ENCODE data around the gene BLOC1S3. TPM values are rescaled to one million over a fixed set of nuclear protein-coding genes. Genes with fewer than 3 reads are reported as not detected.

Gene BLOC1S3
- total RNA-seq, 2 donors from 2014 or later, result 20.7 to 21.4 TPM

DNA sequence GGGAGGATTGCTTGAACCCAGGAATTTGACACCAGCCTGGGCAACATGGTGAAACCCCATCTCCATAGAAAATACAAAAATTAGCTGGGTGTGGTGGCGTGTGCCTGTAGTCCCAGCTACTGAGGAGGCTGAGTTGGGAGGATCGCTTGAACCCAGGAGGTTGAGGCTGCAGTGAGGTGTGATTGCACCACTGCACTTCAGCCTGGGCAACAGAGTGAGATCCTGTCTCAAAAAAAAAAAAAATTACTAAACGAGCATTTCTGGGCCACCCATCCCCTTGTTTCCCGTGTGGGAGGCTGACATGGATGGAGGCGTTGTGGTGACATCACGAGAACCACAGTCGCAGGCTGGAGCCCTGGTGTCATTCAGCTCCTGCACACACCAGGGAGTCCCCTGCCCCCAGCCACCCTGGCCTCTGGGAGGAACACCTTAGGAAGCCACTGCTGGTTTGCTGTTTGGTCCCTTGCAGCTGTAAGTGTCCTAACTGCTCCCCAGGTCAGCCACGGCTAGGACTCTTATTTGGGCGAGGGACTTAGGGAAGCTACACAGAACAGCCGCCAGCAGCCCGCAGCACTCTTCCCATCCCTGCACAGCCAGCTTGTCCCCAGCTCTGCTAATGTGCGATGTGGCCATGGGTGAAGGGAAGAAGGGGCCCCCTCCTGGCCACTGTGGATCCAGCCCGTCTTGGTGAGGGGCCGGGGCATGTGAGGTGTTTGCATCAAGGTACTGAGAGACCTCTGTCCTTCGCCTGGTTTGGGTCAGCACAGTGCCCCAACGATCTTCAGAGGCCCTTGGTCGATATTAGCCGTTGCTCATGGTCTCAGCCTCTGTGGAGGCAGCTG lies 30.5 kb upstream of the BLOC1S3 start:
- Histone ChIP-seq H3K27ac (no peak overlapping the region), H3K9me3 (no peaks in the 10 kb centered on the region)

DNA sequence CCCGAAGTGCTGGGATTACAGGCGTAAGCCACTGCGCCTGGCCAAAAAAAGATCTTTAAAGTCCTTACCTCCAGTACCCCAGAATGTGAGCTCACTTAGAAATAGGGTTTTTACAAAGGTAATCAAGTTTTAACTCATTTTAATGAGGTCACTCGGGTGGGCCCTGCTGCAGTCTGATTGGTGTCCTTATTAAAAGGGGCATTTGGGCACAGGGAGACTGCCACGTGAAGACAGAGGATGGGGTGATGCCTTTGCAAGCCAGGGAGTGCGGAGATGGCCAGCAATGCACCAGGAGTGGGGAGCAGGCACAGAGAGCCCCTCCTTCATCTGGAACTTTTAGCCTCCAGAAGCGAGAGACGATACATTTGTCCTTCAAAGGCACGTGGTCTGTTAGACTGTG lies 29.5 kb upstream of the BLOC1S3 start:
- DNase-seq (ENCODE audit: low spot score) (no peak), ATAC-seq (ENCODE audit: insufficient number of reproducible peaks, low FRiP score, low read depth) (no peak)
- Histone ChIP-seq H3K36me3 (peaks cover 5% of the 10 kb centered on the region), H3K27me3 (replicated peaks; ENCODE audit: insufficient read depth) (no peaks in the 10 kb centered on the region), H3K27ac (no peak overlapping the region), H3K9me3 (no peaks in the 10 kb centered on the region), H3K4me1 (ENCODE audit: control insufficient read depth in 1 of 2, low read depth in 2 of 2) (peaks cover 7 to 25% of the 10 kb centered on the region in 2 donors), H3K4me3 (no peak overlapping the region)
- TF ChIP-seq, protein P1, sequence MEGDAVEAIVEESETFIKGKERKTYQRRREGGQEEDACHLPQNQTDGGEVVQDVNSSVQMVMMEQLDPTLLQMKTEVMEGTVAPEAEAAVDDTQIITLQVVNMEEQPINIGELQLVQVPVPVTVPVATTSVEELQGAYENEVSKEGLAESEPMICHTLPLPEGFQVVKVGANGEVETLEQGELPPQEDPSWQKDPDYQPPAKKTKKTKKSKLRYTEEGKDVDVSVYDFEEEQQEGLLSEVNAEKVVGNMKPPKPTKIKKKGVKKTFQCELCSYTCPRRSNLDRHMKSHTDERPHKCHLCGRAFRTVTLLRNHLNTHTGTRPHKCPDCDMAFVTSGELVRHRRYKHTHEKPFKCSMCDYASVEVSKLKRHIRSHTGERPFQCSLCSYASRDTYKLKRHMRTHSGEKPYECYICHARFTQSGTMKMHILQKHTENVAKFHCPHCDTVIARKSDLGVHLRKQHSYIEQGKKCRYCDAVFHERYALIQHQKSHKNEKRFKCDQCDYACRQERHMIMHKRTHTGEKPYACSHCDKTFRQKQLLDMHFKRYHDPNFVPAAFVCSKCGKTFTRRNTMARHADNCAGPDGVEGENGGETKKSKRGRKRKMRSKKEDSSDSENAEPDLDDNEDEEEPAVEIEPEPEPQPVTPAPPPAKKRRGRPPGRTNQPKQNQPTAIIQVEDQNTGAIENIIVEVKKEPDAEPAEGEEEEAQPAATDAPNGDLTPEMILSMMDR (IDR thresholded peaks at IDR 0.05), result no peak

More for the DNA sequence above, 30.5 kb upstream of the BLOC1S3 start:
- H3K4me1 ChIP-seq (ENCODE audit: control insufficient read depth in 1 of 2, low read depth in 2 of 2), result peaks cover 0 to 16% of the 10 kb centered on the region in 2 donors
- DNase-seq (ENCODE audit: low spot score), result no peak
- ATAC-seq (ENCODE audit: insufficient number of reproducible peaks, low FRiP score, low read depth), result no peak
- TF ChIP-seq, protein P1 (IDR thresholded peaks at IDR 0.05), result no peak
- H3K36me3 ChIP-seq, result peaks cover 10% of the 10 kb centered on the region
- H3K27me3 ChIP-seq (replicated peaks; ENCODE audit: insufficient read depth), result no peaks in the 10 kb centered on the region
- no peak overlapping the region for H3K4me3 ChIP-seq

DNA sequence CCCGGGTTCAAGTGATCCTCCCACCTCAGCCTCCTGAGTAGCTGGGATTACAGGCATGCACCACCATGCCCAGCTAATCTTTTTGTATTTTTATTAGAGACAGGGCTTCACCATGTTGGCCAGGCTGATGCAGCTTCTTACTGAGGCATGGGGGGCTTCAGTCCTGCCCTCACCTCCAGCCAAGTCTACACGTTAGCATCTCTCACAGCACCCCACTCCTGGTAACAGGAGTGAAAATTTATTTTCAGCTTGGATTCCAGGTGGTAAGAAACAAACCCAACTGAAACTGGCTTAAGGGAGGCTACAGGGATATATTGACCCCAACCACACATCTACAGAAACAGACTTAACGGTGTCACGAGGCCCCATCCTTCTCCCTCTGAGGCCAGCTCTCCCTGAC lies 28.4 kb upstream of the BLOC1S3 start:
- no peak for DNase-seq (ENCODE audit: low spot score)
- Histone ChIP-seq H3K27ac (no peak overlapping the region), H3K4me3 (no peak overlapping the region), H3K4me1 (ENCODE audit: control insufficient read depth in 1 of 2, low read depth in 2 of 2) (peaks cover 7 to 25% of the 10 kb centered on the region in 2 donors), H3K9me3 (no peaks in the 10 kb centered on the region), H3K36me3 (peaks cover under 1% of the 10 kb centered on the region), H3K27me3 (replicated peaks; ENCODE audit: insufficient read depth) (no peaks in the 10 kb centered on the region)
- ATAC-seq (ENCODE audit: insufficient number of reproducible peaks, low FRiP score, low read depth), result no peak
- TF ChIP-seq, protein P1 (IDR thresholded peaks at IDR 0.05), result no peak

DNA sequence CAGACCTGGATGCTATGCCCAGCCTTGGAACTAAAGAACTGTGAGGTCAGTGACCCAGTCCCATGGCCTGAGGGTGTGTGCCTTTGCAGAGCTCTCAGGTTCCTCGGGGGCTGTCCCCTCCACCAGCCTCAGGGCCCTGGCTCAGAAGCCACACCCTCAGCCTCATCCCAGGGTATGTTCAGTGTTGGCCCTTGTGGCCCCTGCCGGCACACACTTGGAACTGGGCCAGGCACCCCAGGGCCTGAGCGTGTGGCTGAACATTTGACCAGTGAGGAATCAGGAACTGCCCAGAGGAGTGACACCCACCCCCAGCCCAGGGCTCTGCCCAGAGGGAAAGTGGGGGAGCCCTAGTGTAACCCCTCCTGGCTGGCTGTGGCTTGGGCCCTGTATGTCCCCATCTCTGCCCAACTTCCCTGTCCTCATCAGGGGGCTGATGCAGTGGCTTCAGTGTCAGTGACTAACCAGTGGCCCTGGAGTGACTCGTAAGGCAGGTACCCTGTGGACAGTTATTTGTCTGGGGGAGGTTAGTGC lies 27.8 kb upstream of the BLOC1S3 start:
- Histone ChIP-seq H3K27me3 (replicated peaks; ENCODE audit: insufficient read depth) (no peaks in the 10 kb centered on the region), H3K36me3 (no peaks in the 10 kb centered on the region), H3K4me1 (ENCODE audit: control insufficient read depth in 1 of 2, low read depth in 2 of 2) (peaks cover 7 to 25% of the 10 kb centered on the region in 2 donors), H3K9me3 (no peaks in the 10 kb centered on the region), H3K27ac (no peak overlapping the region), H3K4me3 (no peak overlapping the region)
- TF ChIP-seq, protein P1 (IDR thresholded peaks at IDR 0.05), result no peak
- no peak for DNase-seq (ENCODE audit: low spot score)
- no peak for ATAC-seq (ENCODE audit: insufficient number of reproducible peaks, low FRiP score, low read depth)

DNA sequence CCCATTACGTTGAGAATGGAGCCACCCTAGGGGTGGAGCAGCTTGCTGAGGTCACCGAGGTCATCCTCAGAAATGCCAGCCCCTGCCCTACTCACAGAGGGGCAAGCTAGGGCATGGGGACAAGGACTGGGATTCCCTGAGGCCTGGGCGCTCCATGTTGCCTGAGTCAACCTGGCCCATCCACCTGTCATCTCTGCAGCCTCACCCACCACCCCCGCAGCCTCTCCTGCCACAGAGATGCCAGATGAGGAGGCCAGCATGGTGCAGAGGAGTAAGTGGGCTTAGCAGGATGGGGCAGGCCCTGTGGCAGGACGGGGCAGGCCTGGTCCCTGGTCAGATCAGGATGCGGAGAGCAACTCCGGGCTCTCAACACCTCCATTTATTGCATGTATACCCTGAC lies 27.3 kb upstream of the BLOC1S3 start:
- Histone ChIP-seq H3K36me3 (no peaks in the 10 kb centered on the region), H3K9me3 (no peaks in the 10 kb centered on the region), H3K4me3 (no peak overlapping the region), H3K4me1 (ENCODE audit: control insufficient read depth in 1 of 2, low read depth in 2 of 2) (peaks cover 7 to 25% of the 10 kb centered on the region in 2 donors), H3K27ac (no peak overlapping the region), H3K27me3 (replicated peaks; ENCODE audit: insufficient read depth) (no peaks in the 10 kb centered on the region)
- no peak for ATAC-seq (ENCODE audit: insufficient number of reproducible peaks, low FRiP score, low read depth)
- TF ChIP-seq, protein P1 (IDR thresholded peaks at IDR 0.05), result no peak
- no peak for DNase-seq (ENCODE audit: low spot score)

Measured in thoracic aorta (tissue), 2 donors.